SK-N-SH (cell line): ENCODE results near the gene TOMM70.

Experiments
- CTCF ChIP-seq: fragments of 200-600 bp; sonication (generic); IDR thresholded peaks from 2 replicates; pipeline ENCODE4 v1.6.1; 2017; ENCODE audit warnings: antibody characterized with exemption, mild to moderate bottlenecking, moderate library complexity
- ELF1 ChIP-seq: IDR thresholded peaks from 2 replicates; pipeline ENCODE4 v1.4.0; 2012
- EP300 ChIP-seq, 2 experiments: IDR thresholded peaks; 2 replicates each; pipeline versions ENCODE4 v1.4.0 to v1.6.1; 2012; ENCODE audit warnings: borderline replicate concordance in 1 of 2, low read depth in 1 of 2, low read length in 1 of 2
- EZH2phosphoT487 ChIP-seq: fragments of 200-600 bp; sonication (generic); IDR thresholded peaks from 2 replicates; pipeline ENCODE4 v1.6.1; 2017; ENCODE audit warnings: low read depth, mixed run types, mild to moderate bottlenecking, antibody characterized with exemption, moderate library complexity, borderline replicate concordance
- FOXM1 ChIP-seq: IDR thresholded peaks from 2 replicates; pipeline ENCODE4 v1.4.0; 2012; ENCODE audit warnings: low read depth, mild to moderate bottlenecking
- MAX ChIP-seq: IDR thresholded peaks from 2 replicates; pipeline ENCODE4 v1.4.0; 2012; ENCODE audit warnings: low read depth
- NRF1 ChIP-seq: IDR thresholded peaks from 2 replicates; pipeline ENCODE4 v1.6.1; 2012; ENCODE audit warnings: low read depth, mild to moderate bottlenecking, low read length
- POLR2AphosphoS5 ChIP-seq: IDR thresholded peaks from 2 replicates; pipeline ENCODE4 v1.6.1; 2012; ENCODE audit warnings: low read depth, low read length
- RAD21 ChIP-seq: IDR thresholded peaks from 2 replicates; pipeline ENCODE4 v1.6.1; 2012; ENCODE audit warnings: mild to moderate bottlenecking, low read length
- RCOR1 ChIP-seq: fragments of 150-350 bp; IDR thresholded peaks from 2 replicates; pipeline ENCODE4 v1.6.1; 2017; ENCODE audit warnings: antibody characterized with exemption, low read length
- SIN3A ChIP-seq: IDR thresholded peaks from 2 replicates; pipeline ENCODE4 v1.6.1; 2012; ENCODE audit warnings: low read depth, mild to moderate bottlenecking, low read length, moderate library complexity, borderline replicate concordance
- SMC3 ChIP-seq: IDR thresholded peaks from 2 replicates; pipeline ENCODE4 v1.6.1; 2012; ENCODE audit warnings: low read depth, low read length, improper control_type of control experiment
- YY1 ChIP-seq: IDR thresholded peaks from 2 replicates; pipeline ENCODE4 v1.4.0; 2012; ENCODE audit warnings: low read depth, mild to moderate bottlenecking

- TF ChIP-seq EZH2phosphoT487 (no peak), CTCF (no peak), POLR2AphosphoS5 (no peak), EP300 (IDR thresholded peaks at IDR 0.05; ENCODE audit: borderline replicate concordance in 1 of 2, low read depth in 1 of 2, low read length in 1 of 2) (no peak), FOXM1 (no peak), RAD21 (no peak), NRF1 (no peak), MAX (no peak), RCOR1 (no peak), SIN3A (no peak), ELF1 (no peak), SMC3 (no peak), YY1 (no peak)
Measured at GRCh38 chr3:100374521-100374920, 26.4 kb downstream of the TOMM70 start.
